Pancreas (tissue), 10 donors: ENCODE measurements around the gene TUBA4B. TPM values are rescaled to one million over a fixed set of nuclear protein-coding genes. Genes with fewer than 3 reads are reported as not detected.

Experiments used
- ATAC-seq, 4 donors: fragments of 200-7000 bp; cut with Tn5 transposase; one replicate each; pipeline versions ENCODE4 v1.8.0 to v1.9.1; 2020; ENCODE audit warnings: mild to moderate bottlenecking in 4 of 4, moderate library complexity in 4 of 4
- DNase-seq, 6 donors: peaks; one replicate each; pipeline ENCODE4 v3.0.0-alpha.2; 2020
- FAIRE-seq: peaks from 2 replicates; lab custom pipeline; 2012; peaks lifted over from hg19 to GRCh38; lab: Jason Lieb, UNC
- H3K27ac ChIP-seq, 4 donors: fragments of 200-600 bp; sonication (generic); 1 replicate in 3 of 4; 2 replicates in 1 of 4; pipeline versions ENCODE4 v1.5.0 to v1.8.0; 2020
- H3K27me3 ChIP-seq, 4 donors: fragments of 200-600 bp; one replicate each; pipeline ENCODE4 v1.8.0; 2021
- H3K36me3 ChIP-seq, 3 donors: fragments of 200-600 bp; sonication (generic) in 1 of 3; one replicate each; pipeline versions ENCODE4 v1.5.0 to v1.8.0; 2020 to 2021
- H3K4me1 ChIP-seq, 3 donors: fragments of 200-600 bp; one replicate each; pipeline ENCODE4 v1.8.0; 2021
- H3K4me3 ChIP-seq, 4 donors: fragments of 200-600 bp; sonication (generic) in 2 of 4; one replicate each; pipeline versions ENCODE4 v1.5.0 to v1.8.0; 2020 to 2021
- H3K9me3 ChIP-seq, 4 donors: fragments of 200-600 bp; one replicate each; pipeline ENCODE4 v1.8.0; 2021
- WGBS, 2 donors: extraction: QIAGEN DNeasy Blood & Tissue Kit; methylation state at CpG; one replicate each; pipeline ENCODE4 v1.1.7; 2013; 5-methylcytosine and 5-hydroxymethylcytosine counted together
- intact Hi-C, 3 donors: fragments of 100-400 bp; cut with DNase I; formaldehyde crosslinking; loops; one replicate each; pipeline versions ENCODE4 v1.11.1 to v1.14.2; 2022
- polyA plus RNA-seq, 2 donors: library from polyadenylated mRNA; stranded (reverse); fragments of 200-250 nt; gene quantifications; one replicate each; pipeline ENCODE4 v1.2.3, GENCODE V29; 2013
- total RNA-seq, 6 donors: library from RNA; stranded (reverse); fragmentation: NEBNext Ultra II Directional in 4 of 6; extraction: Animal tissue kit (Norgen Biotek cat#: 25700) in 4 of 6; gene quantifications; one replicate each; pipeline versions ENCODE4 v1.2.1 to v1.2.4, GENCODE V29; 2021 to 2023
- TF ChIP-seq, protein P1 (sequence below), 4 donors: fragments of 200-600 bp; sonication (generic) in 3 of 4; IDR thresholded peaks; one replicate each; pipeline versions ENCODE4 v1.5.0 to v1.8.0; 2021; ENCODE audit warnings: antibody characterized with exemption in 4 of 4
- donor health status: healthy with polysubstance abuse.
- donor health status: DM: no; HTN: no; CAD: no; lungs with moderate emphysema.
- donor health status: DM: no; HTN: no; CAD: no.
- donor health status: control.
- donor health status: control.
- donor health status: Bipolar disorder and iron deficiency.
- donor health status: DM: yes; HTN: yes; CAD: no.
- donor health status: DM: no; HTN: no; CAD: no.
- donor health status: DM: no; HTN: no; CAD: no.
- donor health status: DM: yes; HTN: yes; CAD: no.

Gene TUBA4B
- total and polyA plus RNA-seq, 8 donors, result not detected

GRCh38 chr2:219291910-219292490 lies 39.0 kb downstream of the TUBA4B start:
- TF ChIP-seq, protein P1, sequence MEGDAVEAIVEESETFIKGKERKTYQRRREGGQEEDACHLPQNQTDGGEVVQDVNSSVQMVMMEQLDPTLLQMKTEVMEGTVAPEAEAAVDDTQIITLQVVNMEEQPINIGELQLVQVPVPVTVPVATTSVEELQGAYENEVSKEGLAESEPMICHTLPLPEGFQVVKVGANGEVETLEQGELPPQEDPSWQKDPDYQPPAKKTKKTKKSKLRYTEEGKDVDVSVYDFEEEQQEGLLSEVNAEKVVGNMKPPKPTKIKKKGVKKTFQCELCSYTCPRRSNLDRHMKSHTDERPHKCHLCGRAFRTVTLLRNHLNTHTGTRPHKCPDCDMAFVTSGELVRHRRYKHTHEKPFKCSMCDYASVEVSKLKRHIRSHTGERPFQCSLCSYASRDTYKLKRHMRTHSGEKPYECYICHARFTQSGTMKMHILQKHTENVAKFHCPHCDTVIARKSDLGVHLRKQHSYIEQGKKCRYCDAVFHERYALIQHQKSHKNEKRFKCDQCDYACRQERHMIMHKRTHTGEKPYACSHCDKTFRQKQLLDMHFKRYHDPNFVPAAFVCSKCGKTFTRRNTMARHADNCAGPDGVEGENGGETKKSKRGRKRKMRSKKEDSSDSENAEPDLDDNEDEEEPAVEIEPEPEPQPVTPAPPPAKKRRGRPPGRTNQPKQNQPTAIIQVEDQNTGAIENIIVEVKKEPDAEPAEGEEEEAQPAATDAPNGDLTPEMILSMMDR (IDR thresholded peaks at IDR 0.05), result no peak
- Histone ChIP-seq H3K27me3 (no peaks in the 10 kb centered on the region), H3K9me3 (no peaks in the 10 kb centered on the region), H3K27ac (no peak overlapping the region), H3K4me3 (no peak overlapping the region), H3K36me3 (no peaks in the 10 kb centered on the region), H3K4me1 (no peaks in the 10 kb centered on the region)
- DNase-seq, result no peak
- ATAC-seq, result no peak
- no peak for FAIRE-seq
- intact Hi-C loops, result loop anchor here in 2 of 3 donors (5.0 to 10.0 kb wide), 2 partner anchors 120 to 237 kb away; partner anchors contain the start of gene SLC23A3 (in 1 of the 2)
- 53 to 61% methylated on average over 4 of the region's 4 CpGs for WGBS, 2 donors

DNA sequence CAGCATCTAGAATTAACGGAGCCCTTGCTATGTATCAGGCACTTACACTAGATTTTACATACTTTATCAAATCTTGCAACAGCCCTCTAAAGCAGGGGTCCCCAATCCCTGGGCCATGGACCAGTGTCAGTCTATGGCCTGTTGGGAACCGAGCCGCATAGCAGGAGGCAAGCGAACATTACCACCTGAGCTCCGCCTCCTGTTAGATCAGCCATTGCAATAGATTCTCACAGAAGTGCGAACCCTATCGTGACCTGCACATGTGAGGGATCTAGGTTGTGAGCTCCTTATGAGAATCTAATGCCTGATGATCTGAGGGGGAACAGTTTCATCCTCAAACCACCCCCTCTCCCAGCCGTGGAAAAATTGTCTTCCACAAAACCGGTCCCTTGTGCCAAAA lies 39.6 kb downstream of the TUBA4B start:
- DNase-seq, result no peak
- TF ChIP-seq, protein P1 (IDR thresholded peaks at IDR 0.05), result no peak
- WGBS, 2 donors, result 81 to 88% methylated on average over 9 of the region's 9 CpGs
- intact Hi-C loops, result loop anchor here in 2 of 3 donors (5.0 to 10.0 kb wide), 2 partner anchors 120 to 238 kb away; partner anchors contain the start of gene SLC23A3 (in 1 of the 2)
- H3K27ac ChIP-seq, result no peak overlapping the region
- H3K9me3 ChIP-seq, result no peaks in the 10 kb centered on the region
- H3K4me1 ChIP-seq, result no peaks in the 10 kb centered on the region
- no peak overlapping the region for H3K4me3 ChIP-seq
- no peaks in the 10 kb centered on the region for H3K27me3 ChIP-seq
- H3K36me3 ChIP-seq, result no peaks in the 10 kb centered on the region
- no peak for FAIRE-seq
- no peak for ATAC-seq

DNA sequence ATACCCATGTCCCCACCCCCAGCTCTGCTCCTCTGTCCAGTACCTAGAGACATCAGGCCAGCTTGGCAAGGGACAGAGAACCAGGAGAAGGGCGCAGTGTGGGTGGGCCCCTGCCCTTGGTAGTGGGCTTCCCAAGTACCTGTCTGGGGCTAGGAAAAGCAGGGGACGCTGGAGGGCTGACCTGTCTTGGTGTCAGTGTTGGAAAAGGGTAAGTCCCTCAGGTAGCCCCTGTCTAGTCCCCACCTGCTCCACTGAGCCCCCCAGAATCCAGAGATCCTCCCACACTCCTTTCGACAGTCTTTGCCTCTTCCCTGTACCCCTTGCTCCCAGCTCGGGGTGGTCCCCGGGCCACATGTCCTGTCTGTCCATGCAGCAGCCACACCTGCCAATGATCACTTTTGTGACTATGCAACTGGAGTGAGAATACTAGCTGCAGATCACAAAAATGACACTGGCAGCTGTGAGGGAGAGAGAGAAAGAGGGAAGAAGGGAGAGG lies 40.7 kb downstream of the TUBA4B start:
- Histone ChIP-seq H3K27me3 (no peaks in the 10 kb centered on the region), H3K36me3 (no peaks in the 10 kb centered on the region), H3K9me3 (no peaks in the 10 kb centered on the region), H3K4me3 (no peak overlapping the region), H3K27ac (no peak overlapping the region), H3K4me1 (no peaks in the 10 kb centered on the region)
- DNase-seq (no peak), FAIRE-seq (no peak), ATAC-seq (no peak)
- WGBS, 2 donors, result 79 to 90% methylated on average over 5 of the region's 5 CpGs
- intact Hi-C loops, result loop anchor here in 2 of 3 donors (5.0 to 10.0 kb wide), 2 partner anchors 121 to 239 kb away; partner anchors contain the start of gene SLC23A3 (in 1 of the 2)
- TF ChIP-seq, protein P1 (IDR thresholded peaks at IDR 0.05), result no peak

GRCh38 chr2:219294356-219295351 lies 41.6 kb downstream of the TUBA4B start:
- WGBS, 2 donors, result 12 to 17% methylated on average over 41 to 67 of the region's 67 CpGs
- ATAC-seq (peak; percentile 90 to 97 (median 95)), FAIRE-seq (no peak), DNase-seq (peak; percentile 79 to 98 (median 94))
- Histone ChIP-seq H3K4me1 (no peaks in the 10 kb centered on the region), H3K27ac (peak overlapping the region; percentile 35 to 54 (median 43)), H3K4me3 (peak overlapping the region; percentile 23 to 51 (median 39)), H3K27me3 (no peaks in the 10 kb centered on the region), H3K9me3 (no peaks in the 10 kb centered on the region), H3K36me3 (no peaks in the 10 kb centered on the region)
- TF ChIP-seq, protein P1 (IDR thresholded peaks at IDR 0.05), result peak; percentile 97 to 100 (median 98)
- intact Hi-C loops, result loop anchor here in 2 of 3 donors (5.0 to 10.0 kb wide), 2 partner anchors 122 to 240 kb away; partner anchors contain the start of gene SLC23A3 (in 2 of the 2)
